Measurements from ENCODE around the gene BID.

Gene BID

DNA sequence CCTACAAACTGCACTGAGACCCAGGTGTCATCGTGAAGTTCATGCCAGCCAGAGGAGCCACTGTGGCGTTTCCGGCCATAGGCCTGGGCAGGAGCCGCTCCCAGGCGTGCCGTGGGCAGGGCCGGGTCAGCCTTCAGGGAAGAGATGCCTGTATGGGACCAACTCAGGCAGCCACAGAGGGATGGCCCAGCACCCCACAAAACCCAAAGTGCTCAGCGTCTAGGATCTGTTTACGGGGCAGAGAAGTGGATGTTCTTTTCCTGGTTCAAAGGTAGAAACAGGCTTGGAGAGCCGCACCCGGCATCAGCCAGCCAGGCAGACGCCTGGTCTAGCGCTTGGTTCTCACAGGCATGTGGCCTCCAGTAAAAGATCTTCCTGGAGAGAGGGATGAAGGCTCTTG, 8.4 kb upstream of the BID start:
- no peak for DNase-seq

DNA sequence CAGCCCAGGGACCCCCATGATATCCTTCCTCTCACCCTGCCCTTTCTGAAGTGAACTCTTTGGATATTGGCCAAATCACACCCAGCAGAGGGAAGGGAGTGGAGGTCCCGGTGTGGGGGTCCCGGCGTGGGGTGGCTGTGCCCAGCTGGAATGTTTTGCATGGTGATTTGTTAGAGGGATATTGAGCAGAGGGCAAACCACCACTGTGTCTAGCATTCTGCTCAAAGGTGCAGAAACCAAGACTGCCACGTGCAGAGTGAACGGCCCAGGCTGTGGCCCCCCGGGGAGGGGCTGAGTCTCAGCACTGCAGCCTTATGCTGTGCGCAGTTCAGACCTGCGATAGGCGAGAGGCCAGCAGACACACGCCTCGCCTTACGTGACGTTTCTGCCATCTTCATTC, 7.9 kb upstream of the BID start:
- no peak for DNase-seq

DNA sequence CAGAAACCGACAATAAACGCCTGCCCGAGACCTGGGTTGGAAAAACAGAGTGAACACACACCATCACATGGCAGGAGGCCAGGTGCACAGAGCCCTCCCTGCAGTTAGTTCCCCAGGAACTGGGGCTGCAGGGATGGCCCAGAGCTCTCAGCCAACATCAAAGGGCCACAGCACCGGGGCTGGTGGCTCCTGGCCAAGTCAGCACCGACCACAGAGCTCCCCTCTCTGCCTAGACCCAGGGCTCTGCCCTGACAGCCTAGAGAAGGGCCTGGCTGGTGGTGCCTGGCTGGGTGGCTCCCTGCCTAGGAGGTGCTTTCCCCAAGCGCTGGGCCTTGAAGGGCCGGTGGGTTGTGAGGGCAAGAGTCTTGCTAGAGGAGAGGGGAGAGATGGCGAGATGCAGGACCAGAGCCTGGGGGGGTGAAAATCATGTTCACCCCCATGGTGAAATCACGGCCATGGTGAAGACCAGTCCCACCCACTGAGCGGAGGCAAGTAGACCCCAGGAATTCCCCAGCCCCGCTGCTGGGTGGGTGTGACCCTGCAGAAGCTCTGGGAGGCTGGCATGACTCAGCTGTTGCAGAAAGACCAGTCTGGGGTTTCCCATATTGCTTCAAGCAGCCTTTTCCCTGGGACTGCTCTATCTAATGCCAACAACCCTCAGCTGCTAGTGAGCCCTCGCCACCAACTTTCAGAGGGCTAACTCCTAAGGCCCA, 7.2 kb upstream of the BID start:
- DNase-seq = peak; percentile 80 to 91

DNA sequence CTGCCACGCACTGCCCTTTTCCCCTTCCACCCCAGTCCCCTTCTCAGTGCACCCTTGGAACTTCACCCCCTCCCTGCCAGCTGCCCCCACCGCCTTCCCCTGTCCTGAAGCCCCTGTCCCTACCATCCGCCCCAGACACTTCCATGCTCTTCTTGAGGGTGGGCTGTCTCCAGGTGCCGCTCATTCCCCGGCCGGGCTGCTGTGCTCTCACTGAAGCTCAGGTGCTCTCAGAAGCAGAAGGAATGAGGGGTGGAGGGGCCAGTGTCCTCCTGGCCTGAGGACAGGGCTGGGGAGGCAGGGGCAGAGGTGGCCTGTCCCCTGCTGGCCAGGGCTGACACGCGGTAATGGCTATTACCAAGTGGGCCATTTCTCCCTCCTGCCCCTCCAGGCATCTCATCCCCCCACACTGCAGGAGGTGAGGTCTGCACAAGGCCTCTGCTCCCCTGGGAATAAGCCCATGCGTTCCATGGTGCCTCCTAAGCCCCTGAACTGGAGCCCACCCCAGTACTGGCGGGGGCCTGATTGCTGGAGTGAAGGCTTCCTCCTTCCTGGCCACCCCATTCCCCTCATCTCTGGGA, 6.6 kb upstream of the BID start:
- DNase-seq = no peak

DNA sequence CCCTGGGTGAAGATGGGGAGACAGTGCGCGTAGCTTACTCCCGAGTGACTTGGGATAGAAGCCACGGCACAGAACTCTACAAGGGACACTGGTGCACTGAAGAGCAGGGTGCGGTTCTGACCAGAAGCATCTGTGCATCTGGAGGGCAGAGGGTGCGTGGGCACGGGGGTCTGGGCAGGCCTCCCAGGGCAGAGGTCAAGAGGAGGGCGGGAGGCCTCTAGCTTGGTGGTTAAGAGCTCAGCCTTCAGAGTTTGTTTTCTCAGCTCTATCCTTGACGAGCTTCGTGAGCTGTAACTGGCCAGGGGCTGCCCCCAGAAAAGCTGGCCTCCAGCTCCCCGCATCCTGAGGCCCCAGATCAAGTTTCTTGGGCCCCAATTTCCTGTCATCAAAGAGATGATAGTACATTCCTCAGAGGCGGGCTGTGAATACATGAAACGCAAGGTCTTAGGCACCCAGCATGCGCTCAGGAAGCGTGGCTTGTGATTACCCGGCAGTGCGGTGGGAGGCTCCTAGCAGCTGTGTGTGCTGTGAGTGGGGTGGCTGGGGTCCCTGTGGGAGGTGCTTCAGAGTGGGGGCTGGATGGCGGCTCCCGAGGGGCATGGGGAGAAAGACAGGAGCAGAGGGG, 6.0 kb upstream of the BID start:
- no peak for DNase-seq

DNA sequence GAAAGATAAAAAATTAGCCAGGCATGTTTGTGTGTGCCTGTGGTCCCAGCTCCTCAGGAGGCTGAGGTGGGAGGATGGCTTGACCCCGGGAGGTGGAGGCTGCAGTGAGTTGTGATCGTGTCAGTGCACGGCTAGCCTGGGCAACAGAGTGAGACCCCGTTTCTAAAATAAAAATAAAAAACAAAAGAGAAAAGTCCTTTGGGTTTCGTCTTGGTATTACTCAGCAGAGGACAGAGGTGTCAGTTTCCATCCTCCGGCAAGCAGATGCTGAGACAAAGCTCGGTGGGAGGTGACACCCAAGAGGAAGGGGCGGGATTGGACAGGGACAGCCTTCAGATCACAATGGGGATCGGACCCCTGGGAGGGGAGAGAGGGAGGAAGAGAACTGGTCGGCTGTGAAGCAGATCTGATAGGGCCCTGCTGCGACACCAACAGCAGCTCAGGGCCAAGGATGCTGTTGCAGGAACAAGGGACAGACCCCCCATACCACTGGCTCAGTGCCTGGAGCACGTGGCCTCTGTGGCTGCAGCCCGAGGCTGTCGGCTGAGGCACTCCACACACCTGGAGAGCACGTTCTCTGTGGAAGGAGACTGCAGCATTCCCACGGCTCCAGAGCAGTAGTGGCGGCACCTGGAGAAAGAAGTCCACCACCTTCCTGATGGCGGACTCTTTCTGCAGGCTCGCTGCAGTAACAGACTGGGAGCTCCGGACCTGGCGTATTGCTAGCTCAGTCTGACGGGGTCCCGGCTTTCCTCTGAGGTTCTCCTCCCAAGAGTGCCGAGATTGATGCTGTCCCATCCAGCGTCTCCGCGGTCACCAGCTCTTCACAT, 5.2 kb upstream of the BID start:
- DNase-seq = no peak

DNA sequence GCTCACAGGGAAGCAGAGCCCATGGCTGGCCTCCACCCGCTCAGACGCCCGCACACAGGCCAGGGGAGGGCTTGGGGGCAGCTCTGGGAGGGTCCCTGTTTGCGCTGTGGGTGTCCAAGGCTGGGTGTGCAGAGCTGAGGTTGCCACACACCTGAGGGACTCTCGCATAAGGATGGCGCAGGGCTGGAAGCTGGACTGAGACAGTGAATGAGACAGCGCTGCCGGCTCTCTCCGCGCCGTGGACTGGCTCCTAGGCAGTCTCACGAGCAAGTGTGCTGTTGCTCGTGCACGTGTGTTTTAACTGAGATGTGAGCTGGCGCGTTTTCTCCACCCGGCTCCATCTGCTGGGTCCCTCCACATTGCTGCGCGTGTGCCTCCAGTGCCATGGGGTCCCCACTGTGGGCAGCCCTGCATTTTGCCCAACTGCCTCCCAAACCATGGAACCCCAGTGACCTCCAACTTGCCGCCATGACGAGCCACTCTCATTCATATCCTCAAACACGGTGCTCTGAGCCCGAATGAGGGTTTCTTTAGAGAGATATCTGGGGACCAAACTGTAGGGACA, 4.2 kb upstream of the BID start:
- DNase-seq = no peak

DNA sequence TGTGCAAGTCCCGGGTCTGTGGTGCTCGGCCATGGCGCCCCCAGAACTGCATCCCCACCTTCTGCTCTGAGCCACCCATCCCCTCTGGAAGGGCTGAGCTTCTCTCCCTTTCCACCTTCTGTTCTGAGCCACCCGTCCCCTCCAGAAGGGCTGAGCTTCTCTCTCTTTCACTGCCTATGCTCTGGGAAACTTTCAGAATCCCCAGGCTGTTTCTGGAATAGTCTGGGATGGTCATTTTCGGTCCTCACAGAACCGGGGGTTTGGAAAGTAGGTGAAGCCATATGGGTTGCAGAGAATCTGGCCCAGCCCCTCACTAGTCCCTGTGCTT, 3.4 kb upstream of the BID start:
- DNase-seq = no peak

DNA sequence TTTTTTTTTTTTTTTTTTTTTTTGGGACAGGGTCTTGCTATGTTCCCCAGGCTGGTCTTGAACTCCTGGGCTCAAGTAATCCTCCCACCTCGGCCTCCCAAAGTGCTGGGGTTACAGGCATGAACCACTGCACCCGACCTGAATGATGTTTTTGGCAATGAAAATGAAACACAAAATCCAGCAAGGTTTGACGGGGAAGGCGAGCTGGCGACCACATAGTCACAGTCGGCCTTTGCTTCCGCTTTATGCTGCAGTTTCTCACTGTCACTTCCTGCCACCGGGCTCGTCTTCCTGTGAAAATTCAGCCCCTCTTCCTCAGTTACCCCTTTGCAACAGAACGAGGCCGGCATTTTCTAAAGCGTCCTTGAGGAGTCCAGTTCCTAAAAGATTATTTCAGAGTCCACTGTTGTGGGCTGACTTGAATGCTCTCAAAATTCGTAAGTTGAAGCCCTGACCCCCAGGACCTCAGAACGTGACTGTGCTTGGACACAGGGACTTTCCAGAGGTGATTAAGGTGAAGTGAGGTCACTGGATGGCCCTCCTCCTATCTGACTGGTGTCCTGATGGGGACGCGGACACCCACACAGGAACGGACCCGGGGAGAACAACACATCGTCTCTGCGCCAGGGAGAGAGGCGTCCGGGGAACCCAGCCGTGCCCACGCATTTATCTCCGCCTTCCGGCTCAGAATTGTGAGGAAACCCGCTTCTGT, 2.9 kb upstream of the BID start:
- DNase-seq = peak; percentile 76 to 86

DNA sequence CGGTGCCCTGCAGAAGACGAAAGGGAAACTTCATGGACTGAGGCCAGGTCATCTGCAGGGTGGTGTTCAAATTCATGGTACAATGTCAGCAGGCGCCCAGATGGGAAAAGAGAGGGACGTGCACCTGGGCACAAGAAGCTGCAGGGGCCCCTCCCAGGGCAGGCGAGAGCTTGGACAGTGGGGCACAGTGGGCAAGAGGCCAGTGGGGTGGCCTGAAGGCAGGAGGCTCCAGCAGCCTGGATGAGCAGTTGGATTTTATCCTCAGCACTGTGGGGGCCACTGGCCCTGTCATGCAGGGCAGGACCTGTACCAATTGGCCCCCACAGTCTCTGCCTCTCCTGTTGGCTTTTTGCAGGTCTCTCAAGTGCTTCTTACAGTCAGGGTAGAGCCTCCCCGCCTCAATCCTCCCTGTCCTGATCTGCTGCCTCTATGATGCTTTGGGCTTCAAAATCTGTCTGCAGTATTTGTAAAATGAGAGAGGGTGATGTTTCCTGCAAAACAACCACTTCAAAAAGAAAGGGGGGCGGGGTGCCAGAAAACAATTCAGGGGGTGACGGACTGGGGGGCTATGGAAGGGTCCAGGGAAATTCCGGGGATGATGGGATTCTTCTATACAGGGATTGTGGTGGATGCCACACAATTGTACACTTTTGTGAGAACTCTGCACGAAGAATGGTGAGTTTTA, 1.7 kb upstream of the BID start:
- DNase-seq = no peak

DNA sequence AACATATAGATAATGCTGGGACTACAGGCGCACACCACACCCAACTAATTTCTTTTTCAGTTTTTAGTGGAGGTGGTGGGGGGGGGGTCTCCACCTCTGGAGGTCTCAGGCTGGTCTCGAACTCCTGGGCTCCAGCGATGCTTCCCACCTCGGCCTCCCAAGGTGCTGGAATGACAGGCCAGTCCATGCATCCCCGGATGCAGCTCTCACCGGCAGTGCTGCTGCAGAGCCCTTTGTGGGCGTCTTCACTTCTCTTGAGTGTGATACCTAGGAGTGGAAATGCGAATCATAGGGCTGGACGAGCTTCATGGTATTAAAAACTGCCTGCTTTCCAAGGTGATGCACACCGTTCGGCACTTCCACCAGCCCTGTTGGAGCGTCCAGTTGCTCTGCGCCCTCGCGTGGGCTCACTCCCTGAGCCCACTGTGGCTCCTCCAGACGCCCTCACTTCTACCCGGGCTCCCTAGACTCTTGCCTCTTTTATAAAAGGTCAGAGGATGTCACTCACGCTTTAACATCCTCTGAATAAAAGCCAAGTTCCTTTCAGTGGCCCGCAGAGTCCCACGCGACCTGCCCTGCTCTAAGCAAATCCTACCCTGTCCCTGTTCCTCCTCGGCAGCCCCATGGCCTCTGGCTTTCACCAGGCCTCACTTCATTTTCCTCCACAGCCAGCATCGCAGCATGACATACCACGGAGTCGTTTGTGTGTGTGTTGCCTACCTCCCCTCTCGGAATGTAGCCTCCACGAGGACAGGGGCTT, 837 bp upstream of the BID start:
- DNase-seq = peak; percentile 39 to 70

DNA sequence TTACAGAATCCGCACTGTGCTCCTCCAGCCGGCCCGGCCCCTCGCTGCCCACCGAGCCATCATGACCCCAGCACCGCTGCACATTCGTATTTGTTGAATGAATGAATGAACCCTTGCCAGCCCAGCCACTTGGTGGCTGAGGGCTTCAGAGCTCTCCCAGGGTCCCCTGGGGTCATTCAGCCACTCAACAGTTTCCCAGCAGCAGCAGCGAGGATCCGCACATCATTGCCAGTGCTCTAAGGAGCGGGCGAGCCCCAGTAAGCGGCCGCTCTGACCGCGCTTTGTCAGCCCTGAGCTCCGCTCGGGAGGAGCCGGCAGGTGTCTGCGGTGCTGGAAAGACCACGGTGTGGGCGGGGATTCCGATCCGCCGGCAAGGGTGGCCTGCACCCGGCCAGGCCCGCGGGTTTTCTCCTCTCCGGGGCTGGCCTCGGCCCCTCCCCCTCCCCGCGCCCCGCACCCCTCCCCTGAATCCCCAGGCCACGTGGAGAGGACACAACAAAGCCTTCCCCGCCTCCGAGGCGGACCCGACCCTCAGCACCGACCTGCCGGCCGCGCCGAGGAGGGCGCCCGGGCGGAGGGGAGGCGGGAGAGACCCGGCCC, 563 bp downstream of the BID start:
- peak in 1 of 2 donors; percentile 28 for DNase-seq

DNA sequence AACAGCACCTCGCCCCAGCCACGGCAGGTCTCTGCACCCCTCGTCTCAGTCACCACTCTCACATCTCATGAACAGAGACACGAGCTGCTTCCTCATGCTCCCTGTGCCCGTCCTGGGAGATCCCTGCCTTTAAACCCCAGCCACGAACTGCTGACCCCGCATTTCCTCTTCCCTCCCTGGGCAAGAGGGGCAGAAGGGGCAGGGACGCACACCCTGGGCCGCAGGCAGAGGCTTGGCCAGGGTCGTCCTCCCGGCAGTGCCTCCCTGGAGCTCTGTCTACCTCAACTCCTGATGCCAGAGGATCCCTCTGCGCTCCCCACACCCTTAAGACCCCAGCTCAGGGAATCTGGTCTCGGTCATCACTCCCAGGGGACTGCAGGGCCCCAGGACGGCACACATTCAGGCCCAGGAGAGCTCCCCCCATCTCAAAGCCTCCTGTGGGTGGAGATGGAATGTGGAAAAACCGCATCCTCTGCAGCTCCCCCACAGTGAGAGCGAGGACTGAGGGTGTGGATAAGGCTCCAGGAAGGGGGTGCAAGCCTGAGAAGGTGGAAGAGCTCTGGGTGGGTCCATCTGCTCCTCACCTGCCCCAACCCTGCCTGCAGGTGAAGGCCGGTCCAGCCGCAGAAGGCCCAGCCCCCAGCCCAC, 1.2 kb downstream of the BID start:
- DNase-seq = peak; percentile 36 to 61

DNA sequence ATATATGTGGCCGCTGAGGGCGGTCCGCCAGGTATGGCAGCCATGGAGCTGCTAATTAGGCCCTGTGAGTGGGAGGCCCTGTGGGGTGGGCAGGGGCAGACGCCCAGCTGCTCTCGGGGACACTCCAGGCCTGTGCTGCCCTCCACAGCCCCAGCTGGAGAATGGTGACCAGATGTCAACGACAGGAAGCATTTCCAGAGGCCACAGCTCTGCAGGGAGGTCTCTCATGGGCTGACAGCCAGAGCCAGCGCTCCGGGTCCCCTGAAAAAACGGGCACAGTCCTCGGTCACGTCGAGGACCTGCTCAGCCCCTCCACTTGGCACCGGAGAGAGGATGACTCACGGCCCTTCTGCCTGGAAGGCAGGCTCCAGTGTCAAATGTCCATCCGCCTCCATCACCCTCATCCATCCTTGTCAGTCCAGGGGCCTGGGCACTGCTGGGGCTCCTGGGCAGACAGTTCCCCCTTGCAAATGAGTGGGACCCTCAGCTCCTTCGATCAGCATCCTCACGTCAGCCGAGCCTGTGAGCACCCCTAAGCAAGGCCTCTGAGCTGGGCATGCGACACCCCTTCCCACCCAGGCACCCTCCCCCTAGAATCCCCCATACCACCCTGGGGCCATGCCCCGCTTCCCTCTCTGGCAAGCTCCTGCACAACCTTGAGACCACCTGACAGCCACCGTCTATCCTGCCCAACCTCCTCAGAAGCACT, 1.9 kb downstream of the BID start:
- no peak for DNase-seq

DNA sequence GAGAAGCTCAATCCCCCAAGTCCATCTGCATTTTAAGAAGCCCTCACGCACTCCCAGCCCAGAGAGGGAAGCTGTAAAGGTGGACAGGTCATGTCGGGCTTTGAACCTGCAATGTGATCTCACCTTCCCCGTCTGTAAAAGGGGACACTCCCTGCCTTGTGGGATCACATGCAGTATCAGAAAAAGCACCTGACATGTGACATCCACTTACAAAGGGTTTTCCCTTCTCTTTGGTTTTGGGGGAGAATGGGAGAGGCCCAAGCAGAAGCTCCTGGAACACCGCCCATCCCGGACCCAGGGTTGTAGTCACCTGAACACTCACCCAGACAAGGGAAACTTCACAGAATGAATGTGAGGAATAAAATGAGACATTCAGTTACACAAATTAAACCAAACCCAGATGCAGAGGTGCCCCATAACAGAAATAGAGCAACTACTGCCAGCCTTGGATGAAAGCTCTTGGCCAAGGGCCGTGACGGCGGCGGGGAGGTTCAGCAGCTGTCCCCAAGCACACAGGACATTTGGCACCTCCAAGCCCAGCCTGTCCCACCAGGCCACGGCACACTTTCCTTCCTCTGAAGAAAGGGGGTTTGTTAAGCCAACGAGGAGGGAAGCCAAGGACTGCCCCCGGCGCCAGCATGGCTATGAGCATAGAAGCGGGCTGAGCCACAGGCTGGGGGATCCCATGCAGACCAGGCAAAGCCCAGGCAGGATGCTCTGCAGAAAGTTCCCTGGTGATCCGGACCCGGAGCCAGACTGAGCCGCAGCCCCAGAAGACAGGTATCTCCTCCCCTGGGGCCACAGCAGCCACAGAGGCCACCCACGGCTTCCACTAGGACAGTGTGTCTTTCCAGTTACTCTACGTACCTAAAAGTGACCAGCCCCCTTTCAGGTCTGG, 3.8 kb downstream of the BID start:
- no peak for DNase-seq

DNA sequence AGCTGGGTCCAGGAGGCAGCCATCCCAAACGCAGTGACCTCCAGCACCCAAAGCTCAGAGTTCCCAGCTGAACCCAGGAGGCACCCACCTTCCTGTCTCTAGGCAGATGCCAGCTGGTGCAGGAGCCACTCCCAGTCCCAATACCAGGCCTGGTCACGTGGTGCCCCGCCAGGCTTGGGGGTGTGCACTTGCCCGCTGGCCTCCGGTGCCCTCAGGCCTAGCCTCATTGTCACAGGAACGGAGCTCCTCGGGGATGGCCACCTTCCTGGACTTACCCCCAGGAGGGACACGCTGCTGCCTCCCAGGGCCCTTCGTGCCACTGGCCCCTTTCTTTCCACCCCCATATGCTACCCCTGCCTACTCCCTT, 4.6 kb downstream of the BID start:
- DNase-seq = no peak

DNA sequence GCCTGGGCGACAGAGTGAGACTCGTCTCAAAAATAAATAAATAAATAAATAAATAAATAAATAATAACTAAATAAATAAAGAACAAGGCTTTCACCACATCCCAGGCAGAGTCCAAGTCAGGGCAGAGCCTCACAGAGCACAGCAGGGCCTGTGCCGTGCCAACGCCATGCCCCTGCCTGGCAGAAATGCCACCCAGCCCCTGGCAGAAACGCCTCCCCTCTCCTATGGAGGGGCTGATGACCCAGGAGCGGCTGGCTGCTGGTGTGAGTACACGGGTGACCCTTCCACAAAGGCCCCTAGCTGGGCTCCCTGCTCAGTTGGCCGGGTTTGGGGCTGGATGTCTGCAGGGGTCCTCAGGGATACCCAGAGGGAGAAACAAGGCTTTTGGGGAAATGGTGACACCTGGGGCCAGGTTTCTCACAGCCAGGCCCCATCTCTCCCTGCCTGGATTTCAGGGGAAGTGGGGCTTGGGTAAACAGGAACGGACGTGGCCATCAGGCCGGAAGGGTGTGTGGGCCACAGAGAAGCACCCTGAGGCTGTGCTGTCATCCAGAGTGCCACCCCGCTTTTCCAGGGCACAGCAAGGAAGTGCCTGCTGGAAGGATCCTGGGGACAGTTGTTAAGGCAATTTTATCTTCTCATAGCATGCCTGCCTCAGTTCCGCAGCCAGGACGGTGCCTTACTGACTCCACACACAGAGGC, 5.1 kb downstream of the BID start:
- peak; percentile 72 to 78 for DNase-seq

Measured in inflammatory macrophage (primary cell).